AG09319 (cell line): ENCODE data around the gene ANOS1.

Source experiments
- DNase-seq: peaks from one replicate; pipeline ENCODE4 v3.0.0-alpha.2; 2010; ENCODE audit warnings: low read depth; ENCODE audit errors: extremely low read depth
- TF ChIP-seq, protein P1 (sequence below): IDR thresholded peaks from 2 replicates; pipeline ENCODE4 v1.5.1; 2011; ENCODE audit warnings: low read depth, mild to moderate bottlenecking, inconsistent platforms, low read length, moderate library complexity

The ANOS1 gene

DNA sequence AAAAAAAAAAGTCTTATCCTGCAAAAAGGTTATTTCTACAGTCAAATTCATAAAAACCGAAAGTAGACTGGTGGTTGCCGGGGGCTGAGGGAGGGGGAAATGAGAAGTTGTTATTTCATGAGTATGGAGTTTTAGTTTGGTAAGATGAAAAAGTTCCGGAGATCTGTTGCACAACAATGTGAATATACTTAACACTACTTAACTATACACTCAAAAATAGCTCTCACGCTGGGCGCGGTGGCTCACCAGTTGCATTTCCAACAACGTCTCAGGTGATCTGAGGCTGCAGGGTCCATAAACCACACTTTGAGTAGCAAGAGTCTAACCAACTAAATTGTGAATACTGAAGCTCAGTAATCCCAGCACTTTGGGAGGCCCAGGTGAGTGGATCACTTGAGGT is 52.4 kb downstream of the ANOS1 start:
- no peak for DNase-seq
- TF ChIP-seq, protein P1, sequence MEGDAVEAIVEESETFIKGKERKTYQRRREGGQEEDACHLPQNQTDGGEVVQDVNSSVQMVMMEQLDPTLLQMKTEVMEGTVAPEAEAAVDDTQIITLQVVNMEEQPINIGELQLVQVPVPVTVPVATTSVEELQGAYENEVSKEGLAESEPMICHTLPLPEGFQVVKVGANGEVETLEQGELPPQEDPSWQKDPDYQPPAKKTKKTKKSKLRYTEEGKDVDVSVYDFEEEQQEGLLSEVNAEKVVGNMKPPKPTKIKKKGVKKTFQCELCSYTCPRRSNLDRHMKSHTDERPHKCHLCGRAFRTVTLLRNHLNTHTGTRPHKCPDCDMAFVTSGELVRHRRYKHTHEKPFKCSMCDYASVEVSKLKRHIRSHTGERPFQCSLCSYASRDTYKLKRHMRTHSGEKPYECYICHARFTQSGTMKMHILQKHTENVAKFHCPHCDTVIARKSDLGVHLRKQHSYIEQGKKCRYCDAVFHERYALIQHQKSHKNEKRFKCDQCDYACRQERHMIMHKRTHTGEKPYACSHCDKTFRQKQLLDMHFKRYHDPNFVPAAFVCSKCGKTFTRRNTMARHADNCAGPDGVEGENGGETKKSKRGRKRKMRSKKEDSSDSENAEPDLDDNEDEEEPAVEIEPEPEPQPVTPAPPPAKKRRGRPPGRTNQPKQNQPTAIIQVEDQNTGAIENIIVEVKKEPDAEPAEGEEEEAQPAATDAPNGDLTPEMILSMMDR = no peak

DNA sequence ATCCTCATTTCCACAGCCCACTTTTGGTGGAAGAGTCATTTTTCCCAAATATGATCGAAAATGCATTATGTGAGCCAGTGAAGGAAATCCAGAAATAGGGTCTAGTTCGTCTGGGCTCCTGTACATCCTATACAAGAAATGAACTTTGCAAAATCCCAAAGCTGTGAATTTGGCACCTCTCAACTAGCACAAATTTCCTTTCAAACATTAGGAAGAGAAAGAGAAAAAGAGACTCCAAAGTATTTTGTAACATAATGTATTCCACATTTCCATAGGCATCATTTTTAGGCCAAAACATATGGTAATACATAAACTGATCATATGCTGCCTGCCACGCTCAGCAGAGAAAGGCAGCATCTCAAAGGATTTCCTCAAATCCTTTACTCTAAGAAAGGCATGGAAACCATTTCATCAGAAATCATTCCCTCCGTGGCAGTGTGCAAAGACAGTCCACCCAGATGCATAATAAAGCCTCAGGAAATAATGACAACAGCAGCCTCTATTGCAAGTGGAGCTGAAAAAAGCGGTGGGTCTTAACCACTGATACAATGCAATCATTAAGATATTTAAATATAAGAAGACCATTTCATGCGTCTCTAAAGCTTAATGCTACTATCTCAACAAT is 56.8 kb downstream of the ANOS1 start:
- DNase-seq = no peak
- TF ChIP-seq, protein P1 = no peak

DNA sequence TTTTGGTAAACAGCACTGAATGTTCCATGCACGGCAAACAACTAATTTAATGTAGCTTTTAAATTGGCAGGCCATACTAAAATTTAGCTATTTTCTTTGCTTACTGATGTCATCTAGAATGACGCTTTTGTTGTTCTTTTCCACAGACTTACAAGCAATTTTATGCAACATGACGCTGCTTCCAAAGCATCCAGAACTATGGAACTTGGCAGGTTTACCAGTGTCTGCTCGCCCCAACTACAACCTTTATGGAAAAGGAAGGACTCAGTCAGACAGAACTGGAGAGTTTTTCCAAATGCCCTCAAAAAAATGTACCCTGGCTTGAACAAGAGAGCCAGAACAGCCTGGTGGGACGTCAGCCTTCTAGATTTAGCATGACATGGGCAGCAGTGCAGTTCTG is 58.7 kb downstream of the ANOS1 start:
- TF ChIP-seq, protein P1 = no peak
- DNase-seq = no peak

DNA sequence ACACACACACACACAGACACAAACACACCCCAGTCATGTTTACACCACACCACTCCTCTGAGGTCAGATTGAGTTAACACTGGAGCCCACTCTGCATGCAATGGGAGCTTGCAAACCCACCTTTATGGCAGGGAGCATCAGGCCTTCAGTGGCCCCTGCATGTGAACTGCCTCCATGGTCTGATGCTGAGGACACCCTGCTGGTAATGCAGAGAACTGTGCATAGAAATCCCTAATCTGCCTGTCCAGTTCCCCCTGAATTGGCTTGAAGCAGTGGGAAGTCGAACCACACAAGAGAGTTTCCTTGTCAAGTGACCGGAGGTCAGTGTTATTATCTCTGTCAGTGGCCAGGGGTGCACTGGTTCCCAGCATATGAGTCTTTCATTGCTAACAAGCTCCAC is 59.8 kb downstream of the ANOS1 start:
- no peak for DNase-seq
- TF ChIP-seq, protein P1 = no peak

DNA sequence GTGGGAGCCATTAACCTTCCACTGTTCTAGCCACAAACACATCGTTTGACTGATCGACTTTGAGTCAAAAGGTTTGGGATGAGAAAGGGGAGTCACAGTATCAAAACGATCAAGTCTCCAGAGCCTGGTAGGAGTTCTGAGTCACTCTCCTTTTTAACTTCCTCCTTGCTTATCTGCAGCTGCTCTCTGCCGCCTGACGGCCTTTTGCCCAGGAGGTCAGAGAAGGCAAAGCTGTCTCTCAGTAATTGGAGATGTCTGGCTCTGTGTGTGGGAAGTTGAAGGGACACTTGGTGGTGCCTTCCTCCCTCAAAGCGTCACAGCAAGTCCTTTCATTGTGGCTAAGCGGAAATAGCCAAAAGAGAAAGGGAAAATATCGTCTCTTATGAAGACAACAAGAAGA is 63.1 kb downstream of the ANOS1 start:
- no peak for DNase-seq
- TF ChIP-seq, protein P1 = no peak

DNA sequence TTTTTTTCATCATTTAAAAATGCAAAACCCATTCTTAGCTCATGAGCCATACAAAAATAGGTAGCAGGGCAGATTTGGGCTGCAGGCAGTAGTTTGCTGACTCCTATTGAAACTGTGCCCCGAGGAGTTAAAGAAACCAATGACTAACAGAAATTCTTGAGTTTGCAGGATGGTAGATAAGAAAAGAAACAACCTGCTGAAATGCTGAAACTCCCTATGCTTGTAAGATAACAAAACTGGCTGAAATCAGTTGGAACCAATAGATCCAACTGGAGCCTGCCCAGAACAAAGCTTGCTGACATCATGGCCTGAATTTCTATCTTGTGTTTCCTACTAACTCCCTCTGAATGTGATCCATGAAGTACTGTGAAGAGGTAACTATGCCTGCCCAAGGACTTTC is 68.6 kb downstream of the ANOS1 start:
- DNase-seq = no peak
- TF ChIP-seq, protein P1 = no peak

DNA sequence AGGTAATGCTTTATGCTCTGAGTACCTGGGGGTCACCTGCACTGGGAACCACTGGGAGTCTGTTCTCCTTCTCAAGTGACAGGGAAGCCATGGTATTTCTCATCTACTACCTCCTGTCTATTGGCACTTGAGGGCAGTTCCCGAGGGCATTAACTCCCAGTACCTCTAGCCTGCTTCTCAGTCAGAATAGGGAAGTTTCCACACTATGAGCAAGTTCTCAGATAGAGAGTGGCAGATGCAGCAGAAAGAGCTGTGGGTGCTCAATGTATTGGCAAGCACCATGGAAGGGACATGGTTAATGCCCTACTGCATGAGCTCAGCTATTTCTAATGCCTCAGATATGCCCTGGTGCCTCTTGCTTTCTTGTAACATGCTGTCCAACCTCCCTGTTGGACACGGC is 74.1 kb downstream of the ANOS1 start:
- DNase-seq = no peak
- TF ChIP-seq, protein P1 = no peak
